Measurements from ENCODE around the gene HBEGF. TPM values are rescaled to one million over a fixed set of nuclear protein-coding genes. Genes with fewer than 3 reads are reported as not detected.

Gene HBEGF
- total RNA-seq, 1 experiment from 2014 or later, result 12.3 TPM

DNA sequence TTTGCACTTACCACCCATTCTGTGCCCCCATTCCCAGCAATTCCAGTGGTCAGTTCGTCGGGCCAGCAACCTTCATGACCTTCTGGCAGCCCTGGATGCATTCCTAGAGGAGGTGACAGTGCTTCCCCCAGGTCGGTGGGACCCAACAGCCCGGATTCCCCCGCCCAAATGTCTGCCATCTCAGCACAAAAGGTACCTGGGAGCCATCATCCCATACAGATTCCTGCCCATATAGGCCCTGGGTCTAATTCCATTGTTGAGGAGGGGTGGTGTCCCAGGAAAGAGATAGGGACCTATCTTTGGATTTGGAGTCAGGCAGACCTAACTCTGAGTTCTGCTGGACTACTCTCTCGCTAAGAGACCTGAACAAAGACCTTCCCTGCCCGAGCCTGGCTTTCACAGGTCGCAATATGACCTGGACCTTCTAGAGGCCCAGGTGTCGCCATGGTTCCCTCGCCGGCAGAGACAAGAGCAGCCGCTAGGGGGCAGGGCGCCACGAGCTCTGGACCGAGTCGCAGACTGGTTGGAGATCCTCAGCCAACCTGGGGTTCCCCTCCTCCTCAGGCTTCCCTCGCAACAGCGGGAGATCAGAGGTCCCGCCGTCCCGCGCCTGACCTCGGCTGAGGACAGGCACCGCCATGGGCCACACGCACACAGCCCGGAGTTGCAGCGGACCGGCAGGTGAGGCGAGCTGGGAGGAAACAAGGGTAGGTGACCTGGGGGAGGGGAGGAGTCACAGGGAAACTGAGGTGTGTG is 16.6 kb upstream of the HBEGF start:
- Histone ChIP-seq H3K4me1 (ENCODE audit: control insufficient read depth in 1 of 2, insufficient read depth in 2 of 2, low read length in 2 of 2) (peaks cover 3 to 38% of the 10 kb centered on the region in 2 experiments; a peak in 3 of 4 replicates), H2AFZ (ENCODE audit: low read depth, low read length, poor library complexity, severe bottlenecking) (peak overlapping the region; percentile 63), H3K9ac (ENCODE audit: low read length) (peak overlapping the region; percentile 41; the same call in 1 of the 2 replicates), H3K27ac (ENCODE audit: low read depth, low read length) (no peak overlapping the region; the same call in 1 of the 2 replicates), H3K27me3 (ENCODE audit: insufficient read depth, low read length) (no peaks in the 10 kb centered on the region), H3K4me2 (ENCODE audit: low read length) (peak overlapping the region; percentile 76), H3K9me2 (ENCODE audit: insufficient read depth) (no peaks in the 10 kb centered on the region), H3K4me3 (replicated peaks in 1 of 2; ENCODE audit: low read depth in 1 of 2, low read length in 2 of 2) (peak overlapping the region; percentile 31 to 49), H3K9me3 (ENCODE audit: control insufficient read depth in 1 of 2, insufficient read depth in 1 of 2, low read depth in 1 of 2, low read length in 2 of 2) (no peaks in the 10 kb centered on the region), H3K36me3 (ENCODE audit: control insufficient read depth in 1 of 2, insufficient read depth in 2 of 2, low read length in 2 of 2) (no peaks in the 10 kb centered on the region), H4K20me1 (ENCODE audit: insufficient read depth) (no peaks in the 10 kb centered on the region), H3K79me2 (ENCODE audit: insufficient read depth, low read length) (no peaks in the 10 kb centered on the region)
- CTCF ChIA-PET, result interaction anchor here (0.6 to 2.6 kb wide), 15 partner anchors 10 to 357 kb away, joined by 3 to 28 read pairs (median 5); partner anchors contain the start of genes ANKHD1, EIF4EBP3, HBEGF and IK
- RAD21 ChIA-PET (ENCODE audit: low non-redundant PET in 1 of 2, low total read pairs in 2 of 2, uncharacterized antibody in 2 of 2, unreplicated experiment in 2 of 2), result no interaction called here
- peak; percentile 90 for ATAC-seq
- intact Hi-C loops (cut with micrococcal nuclease), result loop anchor here (2.0 kb wide), 1 partner anchor 356 kb away; no protein-coding TSS in a partner anchor
- peak; percentile 65 for DNase-seq (ENCODE audit: low read depth, low spot score)
- BruUV-seq (replicated peaks), result no TSS peak
- POLR2A ChIA-PET, result interaction anchor here (1.0 to 1.4 kb wide), 3 partner anchors 9 to 357 kb away, joined by 3 to 4 read pairs (median 3); partner anchors contain the start of gene HBEGF
- no peak for TF ChIP-seq SRF (IDR thresholded peaks at IDR 0.05; ENCODE audit: low read depth)
- TF ChIP-seq CTCF (IDR thresholded peaks at IDR 0.05 in 2 of 3, conservative IDR thresholded peaks at IDR 0.05 in 1 of 3; ENCODE audit: borderline replicate concordance in 1 of 3, insufficient read depth in 1 of 3, low read depth in 2 of 3, low read length in 2 of 3), result peak in 2 of 3 experiments; percentile 94 to 99; a peak in 4 of 6 replicates
- TF ChIP-seq ATF3 (IDR thresholded peaks at IDR 0.05), result no peak
- TF ChIP-seq POLR2AphosphoS5 (IDR thresholded peaks at IDR 0.05; ENCODE audit: low read depth, low read length), result 0 out of 2 replicates have a peak, but pooled peaks have one; percentile 22
- peak; percentile 66 for TF ChIP-seq YY1 (IDR thresholded peaks at IDR 0.05; ENCODE audit: extremely low read depth, insufficient replicate concordance, low read depth, low read length)
- TF ChIP-seq TCF7L2 (IDR thresholded peaks at IDR 0.05; ENCODE audit: borderline replicate concordance, extremely low read depth, insufficient read depth, insufficient read length), result peak; percentile 88
- no peak for TF ChIP-seq EZH2phosphoT487 (IDR thresholded peaks at IDR 0.05; ENCODE audit: borderline replicate concordance)
